ENCODE measurements around the gene TMEM270.
"Not testable (repeated sequence)": the region's sequence is repeated elsewhere in the genome, so short reads cannot be mapped to it uniquely, and the experiment has no call there.

Gene TMEM270

GRCh38 chr7:73832806-73833205 lies 28.2 kb upstream of the TMEM270 start:
- no peak for DNase-seq (ENCODE audit: low spot score)

GRCh38 chr7:73833251-73833919 lies 27.6 kb upstream of the TMEM270 start:
- DNase-seq (ENCODE audit: low spot score): no peak

- no peak for DNase-seq (ENCODE audit: low spot score)
Observed at GRCh38 chr7:73834626-73835191, 26.2 kb upstream of the TMEM270 start.

- DNase-seq (ENCODE audit: low spot score): not testable (repeated sequence)
Observed at GRCh38 chr7:73837167-73837566, 23.8 kb upstream of the TMEM270 start.

GRCh38 chr7:73838642-73839041 lies 22.3 kb upstream of the TMEM270 start:
- no peak for DNase-seq (ENCODE audit: low spot score)

GRCh38 chr7:73839290-73839689 lies 21.7 kb upstream of the TMEM270 start:
- DNase-seq (ENCODE audit: low spot score): no peak

- no peak for DNase-seq (ENCODE audit: low spot score)
Observed at GRCh38 chr7:73839743-73840714, 20.9 kb upstream of the TMEM270 start.

- no peak for DNase-seq (ENCODE audit: low spot score)
Observed at GRCh38 chr7:73840715-73841379, 20.1 kb upstream of the TMEM270 start.

- no peak for DNase-seq (ENCODE audit: low spot score)
Observed at GRCh38 chr7:73841689-73842066, 19.3 kb upstream of the TMEM270 start.

GRCh38 chr7:73842067-73842976 lies 18.6 kb upstream of the TMEM270 start, which contains the start of gene METTL27:
TSS of gene METTL27 (minus strand) at chr7:73842516. CDS start at chr7:73842140, 376 bp downstream.
- peak; percentile 97 for DNase-seq (ENCODE audit: low spot score)

- no peak for DNase-seq (ENCODE audit: low spot score)
Observed at GRCh38 chr7:73844131-73844547, 16.8 kb upstream of the TMEM270 start.

- DNase-seq (ENCODE audit: low spot score): no peak
Observed at GRCh38 chr7:73844848-73845460, 16.0 kb upstream of the TMEM270 start.

- DNase-seq (ENCODE audit: low spot score): not testable (repeated sequence)
Observed at GRCh38 chr7:73845701-73846195, 15.2 kb upstream of the TMEM270 start.

GRCh38 chr7:73847941-73848723 lies 12.8 kb upstream of the TMEM270 start:
- no peak for DNase-seq (ENCODE audit: low spot score)

GRCh38 chr7:73850781-73851207 lies 10.2 kb upstream of the TMEM270 start:
- DNase-seq (ENCODE audit: low spot score): no peak

GRCh38 chr7:73851410-73852338 lies 9.3 kb upstream of the TMEM270 start:
- DNase-seq (ENCODE audit: low spot score): no peak

GRCh38 chr7:73852500-73852899 lies 8.5 kb upstream of the TMEM270 start:
- no peak for DNase-seq (ENCODE audit: low spot score)

GRCh38 chr7:73856941-73857340 lies 4.0 kb upstream of the TMEM270 start:
- no peak for DNase-seq (ENCODE audit: low spot score)
